ENCODE results near the gene POLR2L.
A peak's percentile ranks its signal among the peaks of the same experiment; 100 is the strongest.

Gene POLR2L

GRCh38 chr11:810040-810567, 32.2 kb downstream of the POLR2L start:
- no peak for DNase-seq (ENCODE audit: low spot score)

- peak; percentile 96 for DNase-seq (ENCODE audit: low spot score)
Measured at GRCh38 chr11:809287-810039, 32.9 kb downstream of the POLR2L start, which contains the start of gene RPLP2. RPLP2 (plus strand) TSS chr11:809967; CDS start chr11:810235, 268 bp downstream.

GRCh38 chr11:808427-809286, 33.7 kb downstream of the POLR2L start:
- no peak for DNase-seq (ENCODE audit: low spot score)

- DNase-seq (ENCODE audit: low spot score): no peak
Measured at GRCh38 chr11:804599-804964, 37.7 kb downstream of the POLR2L start.

- DNase-seq (ENCODE audit: low spot score): no peak
Measured at GRCh38 chr11:803770-804598, 38.3 kb downstream of the POLR2L start.

GRCh38 chr11:803467-803742, 38.9 kb downstream of the POLR2L start:
- no peak for DNase-seq (ENCODE audit: low spot score)

GRCh38 chr11:802693-803466, 39.4 kb downstream of the POLR2L start:
- DNase-seq (ENCODE audit: low spot score): no peak

GRCh38 chr11:802018-802617, 40.2 kb downstream of the POLR2L start:
- DNase-seq (ENCODE audit: low spot score): no peak

GRCh38 chr11:801097-801780, 41.1 kb downstream of the POLR2L start:
- no peak for DNase-seq (ENCODE audit: low spot score)

- no peak for DNase-seq (ENCODE audit: low spot score)
Measured at GRCh38 chr11:800473-800872, 41.9 kb downstream of the POLR2L start.

- DNase-seq (ENCODE audit: low spot score): no peak
Measured at GRCh38 chr11:799641-800316, 42.5 kb downstream of the POLR2L start.

- peak; percentile 76 for DNase-seq (ENCODE audit: low spot score)
Measured at GRCh38 chr11:798093-798713, 44.1 kb downstream of the POLR2L start, which contains the start of gene SLC25A22. SLC25A22 (minus strand) TSS chr11:798281; CDS start chr11:795006, 3,275 bp downstream.

GRCh38 chr11:797296-798092, 44.8 kb downstream of the POLR2L start:
- DNase-seq (ENCODE audit: low spot score): no peak

GRCh38 chr11:796565-797295, 45.6 kb downstream of the POLR2L start:
- DNase-seq (ENCODE audit: low spot score): no peak

- DNase-seq (ENCODE audit: low spot score): no peak
Measured at GRCh38 chr11:795634-796564, 46.4 kb downstream of the POLR2L start.

GRCh38 chr11:794766-795633, 47.3 kb downstream of the POLR2L start:
- DNase-seq (ENCODE audit: low spot score): no peak
